Endothelial cell of umbilical vein (primary cell): ENCODE measurements around the gene KATNIP.

Experiments used
- EZH2 ChIP-seq: IDR thresholded peaks from 2 replicates; pipeline ENCODE4 v1.6.1; 2012; ENCODE audit warnings: borderline replicate concordance, low read depth, mild to moderate bottlenecking, moderate library complexity, low read length, inconsistent platforms; ENCODE audit not compliant: severe bottlenecking
- FOS ChIP-seq: IDR thresholded peaks from 2 replicates; pipeline ENCODE4 v1.6.1; 2011; ENCODE audit warnings: mild to moderate bottlenecking, low read length, moderate library complexity, borderline replicate concordance; ENCODE audit not compliant: insufficient read depth
- GATA2 ChIP-seq: IDR thresholded peaks from 2 replicates; pipeline ENCODE4 v1.7.0; 2011; ENCODE audit warnings: low read depth, mild to moderate bottlenecking, moderate library complexity, mixed read lengths, low read length; ENCODE audit not compliant: insufficient read length, insufficient read depth
- JUN ChIP-seq: IDR thresholded peaks from 2 replicates; pipeline ENCODE4 v1.6.1; 2011; ENCODE audit warnings: borderline replicate concordance, low read depth; ENCODE audit not compliant: insufficient read length, insufficient read depth
- MYC ChIP-seq: IDR thresholded peaks from one replicate; pipeline ENCODE4 v1.6.1; 2011; ENCODE audit warnings: mild to moderate bottlenecking, low read depth, low read length
- POLR2A ChIP-seq: IDR thresholded peaks from 2 replicates; pipeline ENCODE4 v1.6.1; 2012; ENCODE audit warnings: low read depth, mild to moderate bottlenecking, control low read depth, low read length
- POLR2AphosphoS5 ChIP-seq: IDR thresholded peaks from 2 replicates; pipeline ENCODE4 v1.6.1; 2012; ENCODE audit warnings: low read depth, mild to moderate bottlenecking, control low read depth, low read length, moderate library complexity; ENCODE audit not compliant: insufficient read depth
- TF ChIP-seq, protein P1 (sequence below), 2 donors: IDR thresholded peaks; 1 replicate in 1 of 2; 2 replicates in 1 of 2; pipeline ENCODE4 v1.5.1; 2011; ENCODE audit warnings: low read length in 2 of 2, mild to moderate bottlenecking in 2 of 2, moderate library complexity in 2 of 2, control low read depth in 1 of 2, inconsistent platforms in 1 of 2, low read depth in 1 of 2; ENCODE audit not compliant: insufficient read depth in 1 of 2; ENCODE audit errors: extremely low read depth in 1 of 2
- TF ChIP-seq, protein P2 (sequence below): IDR thresholded peaks from 2 replicates; pipeline ENCODE4 v1.6.1; 2011; ENCODE audit not compliant: insufficient read depth, insufficient read length

DNA sequence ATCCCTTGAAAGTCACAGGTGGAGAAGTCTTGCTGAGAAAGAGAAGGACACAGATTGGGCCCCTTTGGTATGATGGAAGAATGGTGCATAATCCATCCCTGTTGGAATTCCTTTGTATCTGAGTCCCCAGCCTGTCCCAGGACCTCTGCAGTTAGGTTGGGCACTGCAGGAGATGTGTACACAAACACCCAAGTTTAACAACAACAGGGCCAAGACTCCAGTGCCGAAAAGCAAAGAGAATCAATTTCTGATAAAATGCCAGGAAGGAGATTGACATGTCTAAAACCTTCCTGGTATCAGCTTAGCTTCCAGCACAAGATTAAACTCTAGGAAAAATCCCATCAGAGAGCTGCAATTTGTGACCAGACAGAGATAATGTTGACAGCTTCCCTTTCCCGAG lies 32.9 kb downstream of the KATNIP start:
- TF ChIP-seq, protein P1, sequence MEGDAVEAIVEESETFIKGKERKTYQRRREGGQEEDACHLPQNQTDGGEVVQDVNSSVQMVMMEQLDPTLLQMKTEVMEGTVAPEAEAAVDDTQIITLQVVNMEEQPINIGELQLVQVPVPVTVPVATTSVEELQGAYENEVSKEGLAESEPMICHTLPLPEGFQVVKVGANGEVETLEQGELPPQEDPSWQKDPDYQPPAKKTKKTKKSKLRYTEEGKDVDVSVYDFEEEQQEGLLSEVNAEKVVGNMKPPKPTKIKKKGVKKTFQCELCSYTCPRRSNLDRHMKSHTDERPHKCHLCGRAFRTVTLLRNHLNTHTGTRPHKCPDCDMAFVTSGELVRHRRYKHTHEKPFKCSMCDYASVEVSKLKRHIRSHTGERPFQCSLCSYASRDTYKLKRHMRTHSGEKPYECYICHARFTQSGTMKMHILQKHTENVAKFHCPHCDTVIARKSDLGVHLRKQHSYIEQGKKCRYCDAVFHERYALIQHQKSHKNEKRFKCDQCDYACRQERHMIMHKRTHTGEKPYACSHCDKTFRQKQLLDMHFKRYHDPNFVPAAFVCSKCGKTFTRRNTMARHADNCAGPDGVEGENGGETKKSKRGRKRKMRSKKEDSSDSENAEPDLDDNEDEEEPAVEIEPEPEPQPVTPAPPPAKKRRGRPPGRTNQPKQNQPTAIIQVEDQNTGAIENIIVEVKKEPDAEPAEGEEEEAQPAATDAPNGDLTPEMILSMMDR (IDR thresholded peaks at IDR 0.05; ENCODE audit: extremely low read depth in 1 of 2, insufficient read depth in 1 of 2, low read depth in 1 of 2, low read length in 2 of 2): no peak
- TF ChIP-seq POLR2AphosphoS5 (no peak), POLR2A (no peak), EZH2 (no peak), FOS (no peak), GATA2 (no peak), MYC (no peak), JUN (no peak)
- TF ChIP-seq, protein P2, sequence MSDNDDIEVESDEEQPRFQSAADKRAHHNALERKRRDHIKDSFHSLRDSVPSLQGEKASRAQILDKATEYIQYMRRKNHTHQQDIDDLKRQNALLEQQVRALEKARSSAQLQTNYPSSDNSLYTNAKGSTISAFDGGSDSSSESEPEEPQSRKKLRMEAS: no peak
